Thymus (tissue), 14 donors: ENCODE results near the gene MARK3. TPM values are rescaled to one million over a fixed set of nuclear protein-coding genes. Genes with fewer than 3 reads are reported as not detected.

Source experiments
- DNase-seq, 9 donors: peaks; one replicate each; pipeline ENCODE4 v3.0.0-alpha.2; 2013; ENCODE audit warnings: low spot score in 9 of 9, low read depth in 6 of 9, missing footprints in 1 of 9
- H3K27ac ChIP-seq, 2 donors: one replicate each; pipeline ENCODE4 v1.5.1; 2013; ENCODE audit warnings: control low read depth in 1 of 2, low read depth in 1 of 2, low read length in 1 of 2, mild to moderate bottlenecking in 1 of 2, moderate library complexity in 1 of 2
- H3K27me3 ChIP-seq, 2 donors: one replicate each; pipeline ENCODE4 v1.5.1; 2013; ENCODE audit warnings: low read length in 1 of 2; ENCODE audit not compliant: control insufficient read depth in 2 of 2, insufficient read depth in 1 of 2
- H3K36me3 ChIP-seq, 2 donors: one replicate each; pipeline ENCODE4 v1.5.1; 2013; ENCODE audit warnings: low read length in 1 of 2, mild to moderate bottlenecking in 1 of 2, moderate library complexity in 1 of 2; ENCODE audit not compliant: control insufficient read depth in 2 of 2, insufficient read depth in 2 of 2
- H3K4me1 ChIP-seq, 2 donors: one replicate each; pipeline ENCODE4 v1.5.1; 2013; ENCODE audit warnings: low read length in 2 of 2; ENCODE audit not compliant: control insufficient read depth in 2 of 2, insufficient read depth in 2 of 2
- H3K4me3 ChIP-seq, 2 donors: one replicate each; pipeline ENCODE4 v1.5.1; 2013; ENCODE audit warnings: low read length in 2 of 2, control low read depth in 1 of 2, mild to moderate bottlenecking in 1 of 2
- H3K9me3 ChIP-seq, 2 donors: one replicate each; pipeline ENCODE4 v1.5.1; 2013; ENCODE audit warnings: low read length in 1 of 2, mild to moderate bottlenecking in 1 of 2; ENCODE audit not compliant: control insufficient read depth in 2 of 2, insufficient read depth in 1 of 2
- WGBS: extraction: QIAGEN DNeasy Blood & Tissue Kit; methylation state at CpG from one replicate; pipeline ENCODE4 v1.1.7; 2013; 5-methylcytosine and 5-hydroxymethylcytosine counted together
- long read RNA-seq, 10 donors: transcript quantifications; one replicate each; lab custom pipeline, GENCODE V29; 2026
- polyA plus RNA-seq: library from polyadenylated mRNA; stranded (reverse); fragments of 200-250 nt; gene quantifications from one replicate; pipeline ENCODE4 v1.2.3, GENCODE V29; 2013
- total RNA-seq: library from RNA; stranded (reverse); fragments of 120-200 nt; gene quantifications from one replicate; pipeline ENCODE4 v1.2.4, GENCODE V29; 2013
- donor health status: healthy.

MARK3 gene
- total RNA-seq, result 50.8 TPM
- 91.6 TPM for polyA plus RNA-seq
- long read RNA-seq, donor 1, partial matches to known transcripts, result 0 of 1 reads
- long read RNA-seq, donor 1, other reads (novel, unspliced or antisense), result 0 of 1 reads
- long read RNA-seq, donor 2, result 0 reads
- long read RNA-seq, donor 3, transcript MARK3-202 (16 exons, 3,283 nt), result major isoform, 8 of 12 reads
- long read RNA-seq, donor 3, partial matches to known transcripts, result 0 of 12 reads
- long read RNA-seq, donor 3, other reads (novel, unspliced or antisense), result 0 of 12 reads
- long read RNA-seq, donor 4, partial matches to known transcripts, result 0 of 1 reads
- long read RNA-seq, donor 4, other reads (novel, unspliced or antisense), result 0 of 1 reads
- long read RNA-seq, donor 5, transcript MARK3-202 (16 exons, 3,283 nt), result major isoform, 8 of 29 reads
- long read RNA-seq, donor 5, partial matches to known transcripts, result 8 of 29 reads
- long read RNA-seq, donor 5, other reads (novel, unspliced or antisense), result 0 of 29 reads
- long read RNA-seq, donor 6, partial matches to known transcripts, result 0 of 7 reads
- long read RNA-seq, donor 6, other reads (novel, unspliced or antisense), result 0 of 7 reads
- long read RNA-seq, donor 7, transcript MARK3-202 (16 exons, 3,283 nt), result major isoform, 11 of 14 reads
- long read RNA-seq, donor 7, partial matches to known transcripts, result 0 of 14 reads
- long read RNA-seq, donor 7, other reads (novel, unspliced or antisense), result 0 of 14 reads
- long read RNA-seq, donor 8, partial matches to known transcripts, result 0 of 4 reads
- long read RNA-seq, donor 8, other reads (novel, unspliced or antisense), result 0 of 4 reads
- long read RNA-seq, donor 9, partial matches to known transcripts, result 0 of 4 reads
- long read RNA-seq, donor 9, other reads (novel, unspliced or antisense), result 0 of 4 reads
- long read RNA-seq, donor 10, partial matches to known transcripts, result 5 of 10 reads
- long read RNA-seq, donor 10, other reads (novel, unspliced or antisense), result 0 of 10 reads

DNA sequence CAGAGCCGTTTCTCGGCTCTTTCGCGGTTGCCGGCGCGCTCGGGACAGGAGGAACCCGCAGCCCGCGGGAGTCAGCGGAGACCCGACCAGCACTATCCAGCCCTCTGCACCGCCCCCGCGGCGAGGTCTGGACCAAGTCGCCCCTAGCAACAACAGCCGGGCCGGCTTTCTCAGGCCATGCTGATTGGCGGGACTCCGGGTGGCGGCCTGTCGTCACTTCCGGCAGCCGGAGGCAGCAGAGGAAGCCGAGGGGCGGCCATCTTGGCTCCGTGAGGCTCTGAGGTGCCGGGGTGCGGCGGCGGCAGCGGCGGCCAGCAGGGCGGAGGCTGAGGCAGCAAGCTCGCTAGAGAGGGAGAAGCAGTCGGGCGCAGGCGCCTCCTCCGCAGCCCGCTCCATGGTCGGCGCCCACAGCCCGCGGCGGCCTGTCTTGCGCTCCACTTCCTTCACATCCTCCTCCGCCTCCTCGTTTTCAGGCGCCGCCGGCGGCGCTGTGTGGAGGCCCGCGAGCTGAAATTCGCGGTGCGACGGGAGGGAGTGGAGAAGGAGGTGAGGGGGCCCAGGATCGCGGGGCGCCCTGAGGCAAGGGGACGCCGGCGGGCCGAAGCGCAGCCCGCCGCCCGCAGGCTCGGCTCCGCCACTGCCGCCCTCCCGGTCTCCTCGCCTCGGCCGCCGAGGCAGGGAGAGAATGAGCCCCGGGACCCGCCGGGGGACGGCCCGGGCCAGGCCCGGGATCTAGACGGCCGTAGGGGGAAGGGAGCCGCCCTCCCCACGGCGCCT, at the start of gene MARK3:
Gene MARK3, plus strand, starts transcription at position 264 of the 777 bp plus-strand sequence. CDS start 615 bp downstream, outside the sequence.
- Histone ChIP-seq H3K9me3 (no peaks in the 10 kb centered on the region), H3K4me3 (peak within 1 kb of the TSS; percentile 77 to 91), H3K4me1 (peaks cover 17 to 20% of the 10 kb centered on the region in 2 donors), H3K27me3 (peaks cover 2 to 4% of the 10 kb centered on the region in 2 donors), H3K36me3 (no peaks in the 10 kb centered on the region), H3K27ac (peak within 1 kb of the TSS; percentile 97 to 99)
- WGBS, result under 1% methylated on average over 91 of the region's 91 CpGs
- DNase-seq, result peak; percentile 82 to 97 (median 91)

GRCh38 chr14:103336191-103336590, 49.0 kb upstream of the MARK3 start:
- no peak for DNase-seq
- 98% methylated on average over 14 of the region's 14 CpGs for WGBS
- peaks cover 51 to 60% of the 10 kb centered on the region in 2 donors for H3K36me3 ChIP-seq
- peak overlapping the region in 1 of 2 donors; percentile 97 for H3K4me3 ChIP-seq
- H3K9me3 ChIP-seq, result no peaks in the 10 kb centered on the region
- H3K27ac ChIP-seq, result no peak overlapping the region
- no peaks in the 10 kb centered on the region for H3K27me3 ChIP-seq
- H3K4me1 ChIP-seq, result peaks cover 14 to 25% of the 10 kb centered on the region in 2 donors

DNA sequence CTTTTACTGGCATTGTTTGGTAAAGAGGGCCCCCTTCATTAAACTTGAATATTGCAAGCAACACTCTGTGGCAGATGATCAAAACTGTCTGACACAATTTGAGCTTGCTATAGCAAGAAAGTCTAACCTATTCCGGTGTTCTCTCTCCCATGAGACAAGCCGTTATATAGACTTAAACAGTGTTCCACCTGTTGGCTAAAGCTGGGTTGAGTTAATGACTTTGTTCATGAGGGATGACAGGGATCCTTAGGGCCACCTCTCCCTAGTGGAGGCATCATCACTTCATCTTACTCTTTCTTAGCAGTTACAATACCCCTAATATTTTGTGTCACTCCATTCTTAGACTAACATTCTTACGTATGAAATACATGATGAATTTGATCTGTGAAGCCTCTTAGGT, 47.4 kb upstream of the MARK3 start:
- no peak overlapping the region for H3K27ac ChIP-seq
- 98% methylated on average over 3 of the region's 3 CpGs for WGBS

GRCh38 chr14:103339561-103339960, 45.7 kb upstream of the MARK3 start:
- no peaks in the 10 kb centered on the region for H3K9me3 ChIP-seq
- no peaks in the 10 kb centered on the region for H3K27me3 ChIP-seq
- no peak overlapping the region for H3K4me3 ChIP-seq
- WGBS, result 97% methylated on average over 6 of the region's 6 CpGs
- peaks cover 78 to 93% of the 10 kb centered on the region in 2 donors for H3K36me3 ChIP-seq
- H3K27ac ChIP-seq, result no peak overlapping the region
- peaks cover 10 to 12% of the 10 kb centered on the region in 2 donors for H3K4me1 ChIP-seq
- DNase-seq, result no peak

More for the DNA sequence above, 47.4 kb upstream of the MARK3 start:
- Histone ChIP-seq H3K4me1 (peaks cover 14 to 17% of the 10 kb centered on the region in 2 donors), H3K27me3 (no peaks in the 10 kb centered on the region), H3K36me3 (peaks cover 63 to 75% of the 10 kb centered on the region in 2 donors), H3K9me3 (no peaks in the 10 kb centered on the region), H3K4me3 (no peak overlapping the region)
- DNase-seq, result no peak

GRCh38 chr14:103340480-103341212, 44.6 kb upstream of the MARK3 start:
- DNase-seq, result no peak
- Histone ChIP-seq H3K27me3 (no peaks in the 10 kb centered on the region), H3K36me3 (peaks cover 78 to 89% of the 10 kb centered on the region in 2 donors), H3K27ac (no peak overlapping the region), H3K4me1 (peaks cover 7 to 8% of the 10 kb centered on the region in 2 donors), H3K9me3 (no peaks in the 10 kb centered on the region), H3K4me3 (no peak overlapping the region)
- 99% methylated on average over 6 of the region's 6 CpGs for WGBS

DNA sequence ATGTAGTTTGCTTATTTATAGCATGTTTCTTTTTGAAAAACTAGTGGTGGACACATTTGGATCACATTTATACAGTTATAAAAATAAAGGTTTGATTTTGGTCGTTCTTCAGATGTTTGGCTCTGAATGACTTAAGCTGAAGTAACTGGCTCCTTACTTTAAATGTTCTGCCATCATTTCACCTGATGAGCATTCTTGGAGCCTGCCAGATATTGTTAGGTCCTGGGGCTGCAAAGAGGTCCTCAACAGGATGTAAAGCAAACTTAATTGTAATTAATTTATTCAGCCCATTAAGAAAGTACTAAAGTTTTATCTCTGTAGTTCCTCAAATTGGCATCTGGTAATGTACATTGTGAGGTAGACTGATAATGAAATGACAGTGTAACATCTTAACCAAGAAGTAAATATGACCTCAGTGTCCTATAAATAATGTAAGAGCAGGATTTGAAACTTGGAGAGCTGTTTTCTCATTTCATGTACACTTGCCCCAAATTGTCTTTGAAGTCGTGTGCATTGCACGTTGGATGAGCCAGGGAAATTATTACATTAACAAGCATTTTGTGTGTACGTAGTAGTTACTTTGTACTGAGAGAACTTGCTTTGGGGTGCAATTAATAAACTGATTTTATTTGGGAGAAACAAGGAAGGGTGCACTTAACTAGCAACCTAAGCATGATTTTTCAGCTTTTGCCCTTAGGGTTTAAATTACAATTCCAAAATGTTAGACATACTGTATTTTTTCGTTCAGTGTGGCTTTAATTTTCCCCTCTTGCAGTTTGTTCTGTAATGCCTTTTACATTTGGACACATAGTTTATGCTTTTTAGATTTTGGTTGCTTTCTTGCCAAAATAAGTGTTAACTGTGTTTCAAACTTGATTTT, 43.7 kb upstream of the MARK3 start:
- H3K36me3 ChIP-seq, result peaks cover 69 to 80% of the 10 kb centered on the region in 2 donors
- DNase-seq, result no peak
- H3K27ac ChIP-seq, result no peak overlapping the region
- no peaks in the 10 kb centered on the region for H3K27me3 ChIP-seq
- no peak overlapping the region for H3K4me3 ChIP-seq
- H3K9me3 ChIP-seq, result no peaks in the 10 kb centered on the region
- no peaks in the 10 kb centered on the region for H3K4me1 ChIP-seq
- WGBS, result 94% methylated on average over 5 of the region's 5 CpGs

GRCh38 chr14:103343164-103343879, 41.9 kb upstream of the MARK3 start:
- Histone ChIP-seq H3K4me3 (no peak overlapping the region), H3K4me1 (no peaks in the 10 kb centered on the region), H3K27me3 (no peaks in the 10 kb centered on the region), H3K27ac (no peak overlapping the region), H3K9me3 (no peaks in the 10 kb centered on the region), H3K36me3 (peaks cover 55 to 62% of the 10 kb centered on the region in 2 donors)
- DNase-seq, result no peak
- 97% methylated on average over 4 of the region's 4 CpGs for WGBS
